Nephron progenitor cell (in vitro differentiated cells): Measurements from ENCODE around the gene CHTF8.
"Not testable (repeated sequence)": the region's sequence is repeated elsewhere in the genome, so short reads cannot be mapped to it uniquely, and the experiment has no call there.

Source experiments
- DNase-seq: peaks from one replicate; pipeline ENCODE4 v3.0.0; 2021
- H3K27ac Mint-ChIP-seq: 2 replicates; pipeline ENCODE4 v1.8.0; 2021; ENCODE audit warnings: mild to moderate bottlenecking, moderate library complexity, mixed read lengths
- H3K27me3 Mint-ChIP-seq: 2 replicates; pipeline ENCODE4 v1.8.0; 2021; ENCODE audit warnings: mild to moderate bottlenecking, low read depth, mixed read lengths; ENCODE audit not compliant: poor library complexity
- H3K36me3 Mint-ChIP-seq: 2 replicates; pipeline ENCODE4 v1.8.0; 2021; ENCODE audit warnings: low read depth, mixed read lengths
- H3K4me1 Mint-ChIP-seq: 2 replicates; pipeline ENCODE4 v1.8.0; 2021; ENCODE audit warnings: mixed read lengths
- H3K4me3 Mint-ChIP-seq: 2 replicates; pipeline ENCODE4 v1.8.0; 2021; ENCODE audit warnings: mild to moderate bottlenecking, moderate library complexity, mixed read lengths
- H3K9me3 Mint-ChIP-seq: 2 replicates; pipeline ENCODE4 v1.8.0; 2021; ENCODE audit warnings: mild to moderate bottlenecking, moderate library complexity, mixed read lengths
- CTCF ChIP-seq: fragments of 200-600 bp; sonication (generic); IDR thresholded peaks from 2 replicates; pipeline ENCODE4 v1.5.0; 2021; ENCODE audit warnings: antibody characterized with exemption

CHTF8 gene

DNA sequence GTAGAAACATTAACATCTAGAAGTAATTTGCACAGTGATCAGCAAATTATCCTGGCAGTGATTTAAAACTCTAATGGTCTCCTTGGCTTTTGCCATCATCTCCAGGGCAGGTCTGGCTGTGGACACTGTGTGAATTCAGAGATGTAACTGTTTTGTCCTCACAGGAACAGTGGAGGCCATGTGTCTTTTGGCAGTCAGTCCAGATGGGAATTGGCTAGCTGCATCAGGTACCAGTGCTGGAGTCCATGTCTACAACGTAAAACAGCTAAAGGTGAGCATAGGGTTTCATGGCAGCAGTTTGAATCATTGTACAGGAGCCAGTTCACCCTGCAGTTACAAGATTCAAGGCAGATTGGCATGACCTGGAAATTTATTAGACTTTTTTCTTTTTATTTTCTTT, 27.8 kb upstream of the CHTF8 start:
- Mint-ChIP-seq H3K27ac (peak overlapping the region; percentile 22), H3K4me1 (peaks cover under 1% of the 10 kb centered on the region), H3K4me3 (no peak overlapping the region), H3K36me3 (peaks cover 68% of the 10 kb centered on the region), H3K9me3 (no peaks in the 10 kb centered on the region), H3K27me3 (peaks cover 2% of the 10 kb centered on the region)
- no peak for TF ChIP-seq CTCF
- no peak for DNase-seq

DNA sequence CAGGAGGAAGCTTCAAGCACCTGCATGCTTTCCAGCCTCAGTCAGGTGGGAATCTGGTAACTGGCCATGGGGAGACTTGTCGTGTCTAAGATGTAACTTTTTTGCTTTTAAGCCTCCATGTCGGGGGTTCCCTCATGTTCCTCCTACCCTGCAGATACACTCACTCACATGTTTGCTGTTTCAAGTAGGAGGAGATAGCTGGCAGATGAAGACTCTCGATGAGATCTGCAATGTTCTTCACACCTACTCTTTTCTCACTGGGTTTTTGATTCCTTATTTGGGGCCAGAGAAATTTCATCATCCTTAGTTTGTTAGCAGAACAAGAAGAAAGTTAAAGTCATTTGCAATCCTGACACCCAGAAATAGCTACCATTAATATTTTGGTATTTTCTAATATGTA, 24.8 kb upstream of the CHTF8 start:
- no peak for TF ChIP-seq CTCF
- H3K4me3 Mint-ChIP-seq: no peak overlapping the region
- no peak for DNase-seq
- no peaks in the 10 kb centered on the region for H3K4me1 Mint-ChIP-seq
- H3K27me3 Mint-ChIP-seq: peaks cover 2% of the 10 kb centered on the region
- peaks cover 74% of the 10 kb centered on the region for H3K36me3 Mint-ChIP-seq
- H3K27ac Mint-ChIP-seq: no peak overlapping the region
- no peaks in the 10 kb centered on the region for H3K9me3 Mint-ChIP-seq

GRCh38 chr16:69150146-69150865, 17.9 kb upstream of the CHTF8 start:
- Mint-ChIP-seq H3K9me3 (no peaks in the 10 kb centered on the region), H3K36me3 (peaks cover 57% of the 10 kb centered on the region), H3K4me3 (no peak overlapping the region), H3K4me1 (no peaks in the 10 kb centered on the region), H3K27me3 (no peaks in the 10 kb centered on the region), H3K27ac (no peak overlapping the region)
- DNase-seq: peak; percentile 50
- peak; percentile 64 for TF ChIP-seq CTCF

DNA sequence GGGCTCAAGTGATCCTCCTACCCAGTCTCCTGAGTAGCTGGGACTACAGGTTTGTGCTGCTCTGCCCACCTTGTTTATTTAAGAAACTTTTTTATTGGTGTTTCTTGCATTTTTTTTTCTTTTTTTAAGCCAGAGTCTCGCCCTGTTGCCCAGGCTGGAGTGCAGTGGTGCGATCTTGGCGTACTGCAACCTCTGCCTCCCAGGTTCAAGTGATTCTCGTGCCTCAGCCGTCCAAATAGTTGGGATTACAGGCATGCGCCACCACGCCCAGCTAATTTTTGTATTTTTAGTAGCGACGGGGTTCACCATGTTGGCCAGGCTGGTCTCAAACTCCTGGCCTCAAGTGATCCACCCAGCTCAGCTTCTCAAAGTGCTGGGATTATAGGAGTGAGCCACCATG, 17.2 kb upstream of the CHTF8 start:
- H3K27ac Mint-ChIP-seq, H3K9me3 Mint-ChIP-seq, H3K4me3 Mint-ChIP-seq, H3K27me3 Mint-ChIP-seq, H3K4me1 Mint-ChIP-seq, DNase-seq: not testable (repeated sequence)
- peaks cover 55% of the 10 kb centered on the region for H3K36me3 Mint-ChIP-seq

DNA sequence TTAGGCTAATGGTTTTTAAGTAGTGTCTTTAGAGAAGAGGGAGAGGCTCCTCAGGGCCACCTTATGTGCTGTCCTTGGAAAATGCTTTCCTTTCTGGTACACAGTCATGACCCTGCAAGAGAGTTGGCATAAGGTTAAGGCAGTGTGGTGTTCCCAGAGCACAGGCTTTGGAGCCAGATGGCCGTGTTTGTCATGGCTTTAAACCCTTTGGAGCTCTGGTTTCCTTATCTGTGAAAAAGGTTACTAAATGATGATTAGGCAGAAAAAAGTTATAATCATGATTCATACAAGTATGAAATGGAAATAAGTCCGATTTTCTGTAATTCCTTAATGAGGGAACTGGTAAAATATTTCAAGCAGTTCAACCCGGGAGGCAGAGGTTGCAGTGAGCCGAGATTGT, 13.3 kb upstream of the CHTF8 start:
- Mint-ChIP-seq H3K27ac (peak overlapping the region; percentile 57), H3K27me3 (no peaks in the 10 kb centered on the region), H3K9me3 (no peaks in the 10 kb centered on the region), H3K4me3 (no peak overlapping the region), H3K36me3 (peaks cover 74% of the 10 kb centered on the region), H3K4me1 (no peaks in the 10 kb centered on the region)
- TF ChIP-seq CTCF: no peak
- no peak for DNase-seq

GRCh38 chr16:69143116-69143515, 10.7 kb upstream of the CHTF8 start:
- H3K4me3 Mint-ChIP-seq: no peak overlapping the region
- H3K27me3 Mint-ChIP-seq: no peaks in the 10 kb centered on the region
- no peaks in the 10 kb centered on the region for H3K9me3 Mint-ChIP-seq
- DNase-seq: no peak
- no peak for TF ChIP-seq CTCF
- no peak overlapping the region for H3K27ac Mint-ChIP-seq
- H3K4me1 Mint-ChIP-seq: no peaks in the 10 kb centered on the region
- H3K36me3 Mint-ChIP-seq: peaks cover 78% of the 10 kb centered on the region
